ENCODE measurements around the gene TMEM184B. TPM values are rescaled to one million over a fixed set of nuclear protein-coding genes. Genes with fewer than 3 reads are reported as not detected.

The TMEM184B gene
- total RNA-seq (ENCODE audit: low replicate concordance), result 26.5 and 43.3 TPM in 2 replicates

DNA sequence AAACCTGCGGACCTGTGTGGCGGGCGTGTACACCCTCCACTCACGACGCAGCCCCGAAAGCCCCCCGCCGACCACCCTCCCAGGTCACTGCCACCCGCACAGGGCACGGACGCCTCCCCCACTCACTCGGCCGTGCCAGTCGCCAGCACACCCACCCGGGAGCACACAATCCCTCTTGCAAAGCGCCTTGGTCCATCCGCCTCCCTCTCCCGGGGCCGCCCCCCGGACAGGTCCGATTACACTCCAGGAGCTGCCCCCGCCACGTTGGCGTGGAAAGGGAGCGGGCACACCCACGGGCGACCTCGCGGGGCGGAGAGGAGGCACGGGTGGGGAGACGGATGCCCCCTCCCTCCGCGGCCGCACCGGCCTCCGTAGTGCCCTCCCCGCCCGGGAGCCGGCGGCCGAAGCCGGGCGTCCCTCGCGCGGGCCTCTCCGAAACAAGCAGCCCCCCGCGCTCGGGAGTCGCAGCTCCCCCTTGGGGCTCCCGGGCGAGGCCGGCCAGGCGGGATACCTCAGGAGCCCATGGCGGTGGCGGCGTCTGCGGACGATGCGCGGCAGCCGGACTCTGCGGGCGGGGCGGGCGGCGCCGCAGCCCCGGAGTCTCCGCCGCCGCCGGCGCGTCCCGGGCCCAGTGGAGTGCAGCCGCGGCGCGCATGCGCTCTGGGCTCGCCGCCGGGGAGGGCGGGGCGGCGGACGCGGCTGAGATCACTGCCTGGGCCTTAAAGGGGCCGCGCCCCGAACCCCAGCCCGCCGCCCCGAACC is at the start of gene TMEM184B:
TSS of gene TMEM184B (minus strand) at position 638 of the 762 bp plus-strand sequence. CDS start 25,049 bp downstream, outside the sequence.
- H3K27me3 Mint-ChIP-seq (ENCODE audit: insufficient read depth, low read depth), result peaks cover 9% of the 10 kb centered on the region
- H3K4me1 Mint-ChIP-seq, result peaks cover 52% of the 10 kb centered on the region
- Histone ChIP-seq H3F3A (ENCODE audit: low read depth) (peaks cover 24% of the 10 kb centered on the region), H3K79me2 (ENCODE audit: low read depth) (peaks cover 51% of the 10 kb centered on the region), H4K20me1 (ENCODE audit: low read depth) (peaks cover 47% of the 10 kb centered on the region), H3K4me3 (peak within 1 kb of the TSS; percentile 98), H2AFZ (replicated peaks) (peak within 1 kb of the TSS; percentile 100), H3K4me2 (peak within 1 kb of the TSS; percentile 92), H3K27me3 (no peaks in the 10 kb centered on the region), H3K9ac (peak within 1 kb of the TSS; percentile 84), H3K27ac (no peak within 1 kb of the TSS), H3K9me3 (ENCODE audit: low read depth) (no peaks in the 10 kb centered on the region), H3K4me1 (peaks cover 12% of the 10 kb centered on the region), H3K36me3 (no peaks in the 10 kb centered on the region)
- TF ChIP-seq EZH2 (IDR thresholded peaks at IDR 0.05) (no peak), EZH2phosphoT487 (IDR thresholded peaks at IDR 0.05) (no peak)
- TF ChIP-seq, protein P1, sequence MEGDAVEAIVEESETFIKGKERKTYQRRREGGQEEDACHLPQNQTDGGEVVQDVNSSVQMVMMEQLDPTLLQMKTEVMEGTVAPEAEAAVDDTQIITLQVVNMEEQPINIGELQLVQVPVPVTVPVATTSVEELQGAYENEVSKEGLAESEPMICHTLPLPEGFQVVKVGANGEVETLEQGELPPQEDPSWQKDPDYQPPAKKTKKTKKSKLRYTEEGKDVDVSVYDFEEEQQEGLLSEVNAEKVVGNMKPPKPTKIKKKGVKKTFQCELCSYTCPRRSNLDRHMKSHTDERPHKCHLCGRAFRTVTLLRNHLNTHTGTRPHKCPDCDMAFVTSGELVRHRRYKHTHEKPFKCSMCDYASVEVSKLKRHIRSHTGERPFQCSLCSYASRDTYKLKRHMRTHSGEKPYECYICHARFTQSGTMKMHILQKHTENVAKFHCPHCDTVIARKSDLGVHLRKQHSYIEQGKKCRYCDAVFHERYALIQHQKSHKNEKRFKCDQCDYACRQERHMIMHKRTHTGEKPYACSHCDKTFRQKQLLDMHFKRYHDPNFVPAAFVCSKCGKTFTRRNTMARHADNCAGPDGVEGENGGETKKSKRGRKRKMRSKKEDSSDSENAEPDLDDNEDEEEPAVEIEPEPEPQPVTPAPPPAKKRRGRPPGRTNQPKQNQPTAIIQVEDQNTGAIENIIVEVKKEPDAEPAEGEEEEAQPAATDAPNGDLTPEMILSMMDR (IDR thresholded peaks at IDR 0.05), result no peak
- peak; percentile 94 for DNase-seq (ENCODE audit: low spot score)
- H3K36me3 Mint-ChIP-seq, result peaks cover 6% of the 10 kb centered on the region
- peak within 1 kb of the TSS; percentile 94 for H3K4me3 Mint-ChIP-seq
- peak within 1 kb of the TSS; percentile 98 for H3K27ac Mint-ChIP-seq
- H3K9me3 Mint-ChIP-seq, result no peaks in the 10 kb centered on the region

DNA sequence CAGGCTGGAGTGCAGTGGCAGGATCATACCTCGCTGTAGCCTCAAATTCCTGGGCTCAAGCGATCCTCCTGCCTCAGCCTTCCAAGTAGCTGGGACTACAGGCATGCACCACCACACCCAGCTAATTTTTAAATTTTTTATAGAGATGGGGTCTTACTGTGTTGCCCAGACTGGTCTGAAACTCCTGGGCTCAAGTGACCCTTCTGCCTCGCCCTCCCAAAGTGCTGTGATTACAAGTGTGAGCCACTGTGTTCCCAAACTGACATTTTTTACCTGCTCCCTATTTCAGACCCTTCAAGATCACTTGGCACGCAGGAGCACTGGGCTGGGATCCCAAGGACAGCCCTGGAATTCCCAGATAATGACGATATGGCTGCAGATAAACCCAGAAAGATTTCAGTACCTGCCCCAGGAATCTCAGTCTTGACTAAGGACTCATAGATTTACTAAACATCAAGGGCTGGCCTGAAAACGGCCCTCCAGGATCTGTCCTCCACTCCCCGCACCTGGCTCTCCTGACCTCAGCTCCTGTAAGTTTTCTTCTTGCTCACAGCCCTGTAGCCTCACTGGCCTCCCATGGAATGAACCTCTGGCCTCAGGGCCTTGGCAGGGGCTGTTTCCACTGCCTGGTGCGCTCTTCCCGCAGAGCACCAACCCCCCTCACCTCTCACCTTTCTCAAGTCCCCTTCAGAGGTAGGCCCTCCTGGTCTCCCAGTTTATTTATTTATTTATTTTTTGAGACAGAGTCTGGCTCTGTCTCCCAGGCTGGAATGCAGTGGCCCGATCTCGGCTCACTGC is 48.0 kb upstream of the TMEM184B start:
- H3K4me1 ChIP-seq, result peaks cover 18% of the 10 kb centered on the region
- no peak overlapping the region for H3K4me3 ChIP-seq
- TF ChIP-seq EZH2 (IDR thresholded peaks at IDR 0.05) (no peak), EZH2phosphoT487 (IDR thresholded peaks at IDR 0.05) (no peak)
- TF ChIP-seq, protein P1 (IDR thresholded peaks at IDR 0.05), result no peak
- no peaks in the 10 kb centered on the region for H3K27me3 ChIP-seq
- no peak overlapping the region for H3K27ac ChIP-seq
- Mint-ChIP-seq H3K27ac (no peak overlapping the region), H3K36me3 (no peaks in the 10 kb centered on the region), H3K4me1 (peaks cover 25% of the 10 kb centered on the region), H3K4me3 (no peak overlapping the region), H3K27me3 (ENCODE audit: insufficient read depth, low read depth) (peaks cover 7% of the 10 kb centered on the region), H3K9me3 (no peaks in the 10 kb centered on the region)
- DNase-seq (ENCODE audit: low spot score), result no peak
- H3K4me2 ChIP-seq, result no peak overlapping the region
- peaks cover 8% of the 10 kb centered on the region for H4K20me1 ChIP-seq (ENCODE audit: low read depth)
- H3K9me3 ChIP-seq (ENCODE audit: low read depth), result no peaks in the 10 kb centered on the region
- peaks cover 12% of the 10 kb centered on the region for H3K79me2 ChIP-seq (ENCODE audit: low read depth)
- H3K9ac ChIP-seq, result no peak overlapping the region
- H3K36me3 ChIP-seq, result no peaks in the 10 kb centered on the region
- H2AFZ ChIP-seq (replicated peaks), result no peak overlapping the region
- H3F3A ChIP-seq (ENCODE audit: low read depth), result peaks cover 55% of the 10 kb centered on the region

DNA sequence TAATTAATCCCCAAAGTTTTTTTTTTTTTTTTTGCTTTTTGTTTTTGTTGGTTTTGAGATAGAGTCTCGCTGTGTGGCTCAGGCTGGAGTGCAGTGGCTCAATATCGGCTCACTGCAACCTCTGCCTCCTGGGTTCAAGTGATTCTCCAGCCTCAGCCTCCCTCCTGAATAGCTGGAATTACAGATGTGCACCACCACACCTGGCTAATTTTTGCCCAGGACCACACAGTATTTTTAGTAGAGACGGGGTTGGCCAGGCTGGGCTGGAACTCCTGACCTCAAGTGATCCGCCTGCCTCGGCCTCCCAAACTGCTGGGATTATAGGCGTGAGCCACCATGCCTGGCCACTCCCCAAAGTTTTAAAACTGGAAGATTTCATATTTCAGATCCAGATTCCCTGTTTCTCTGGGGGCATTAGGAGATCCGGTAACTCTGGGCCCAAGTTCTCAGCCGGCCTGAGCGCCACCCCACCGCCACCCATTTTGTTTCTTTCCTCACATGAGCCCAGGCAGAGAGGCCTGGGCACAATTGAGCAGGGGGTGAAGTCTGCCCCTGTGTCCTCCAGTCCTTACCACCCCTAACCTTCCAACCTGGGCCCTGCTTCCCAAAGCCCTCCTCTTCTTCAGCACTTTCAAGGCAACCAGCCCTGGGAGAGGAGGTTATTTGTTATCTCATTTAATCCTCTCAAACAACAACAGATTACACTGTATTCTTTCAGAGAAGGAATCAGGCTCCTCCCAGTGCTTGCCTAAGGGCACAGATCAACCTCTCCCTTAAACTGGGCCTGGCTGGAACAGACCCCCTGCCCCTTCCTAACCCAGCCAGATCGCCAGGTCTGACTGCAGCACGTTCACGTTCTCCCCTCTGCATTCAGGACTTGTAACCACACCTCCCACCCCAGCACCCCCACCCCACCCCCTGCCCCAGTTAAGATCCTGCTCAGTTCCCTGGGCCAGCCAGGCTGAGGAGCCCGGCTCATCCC is 46.3 kb upstream of the TMEM184B start:
- Mint-ChIP-seq H3K4me3 (peak overlapping the region; percentile 86), H3K9me3 (no peaks in the 10 kb centered on the region), H3K36me3 (no peaks in the 10 kb centered on the region), H3K27ac (peak overlapping the region; percentile 46), H3K4me1 (peaks cover 42% of the 10 kb centered on the region), H3K27me3 (ENCODE audit: insufficient read depth, low read depth) (peaks cover 10% of the 10 kb centered on the region)
- Histone ChIP-seq H3F3A (ENCODE audit: low read depth) (peaks cover 58% of the 10 kb centered on the region), H4K20me1 (ENCODE audit: low read depth) (peaks cover 25% of the 10 kb centered on the region), H3K27ac (no peak overlapping the region), H3K4me3 (no peak overlapping the region), H3K4me1 (peaks cover 35% of the 10 kb centered on the region), H3K4me2 (peak overlapping the region; percentile 75), H3K27me3 (no peaks in the 10 kb centered on the region), H3K9ac (no peak overlapping the region), H2AFZ (replicated peaks) (no peak overlapping the region), H3K9me3 (ENCODE audit: low read depth) (no peaks in the 10 kb centered on the region), H3K79me2 (ENCODE audit: low read depth) (peaks cover 30% of the 10 kb centered on the region), H3K36me3 (no peaks in the 10 kb centered on the region)
- DNase-seq (ENCODE audit: low spot score), result peak; percentile 58
- TF ChIP-seq EZH2 (IDR thresholded peaks at IDR 0.05) (no peak), EZH2phosphoT487 (IDR thresholded peaks at IDR 0.05) (no peak)
- TF ChIP-seq, protein P1 (IDR thresholded peaks at IDR 0.05), result no peak
